Activated CD4-positive, CD25-positive, alpha-beta regulatory T cell treated with anti-CD3 and anti-CD28 coated beads, Interleukin-2, amount 50 U/mL, for 16 hours (primary cell): ENCODE results near the gene MSX2.

Experiments
- DNase-seq: peaks from one replicate; pipeline ENCODE4 v3.0.0-alpha.2; 2020; ENCODE audit warnings: low read depth, low spot score

MSX2 gene

DNA sequence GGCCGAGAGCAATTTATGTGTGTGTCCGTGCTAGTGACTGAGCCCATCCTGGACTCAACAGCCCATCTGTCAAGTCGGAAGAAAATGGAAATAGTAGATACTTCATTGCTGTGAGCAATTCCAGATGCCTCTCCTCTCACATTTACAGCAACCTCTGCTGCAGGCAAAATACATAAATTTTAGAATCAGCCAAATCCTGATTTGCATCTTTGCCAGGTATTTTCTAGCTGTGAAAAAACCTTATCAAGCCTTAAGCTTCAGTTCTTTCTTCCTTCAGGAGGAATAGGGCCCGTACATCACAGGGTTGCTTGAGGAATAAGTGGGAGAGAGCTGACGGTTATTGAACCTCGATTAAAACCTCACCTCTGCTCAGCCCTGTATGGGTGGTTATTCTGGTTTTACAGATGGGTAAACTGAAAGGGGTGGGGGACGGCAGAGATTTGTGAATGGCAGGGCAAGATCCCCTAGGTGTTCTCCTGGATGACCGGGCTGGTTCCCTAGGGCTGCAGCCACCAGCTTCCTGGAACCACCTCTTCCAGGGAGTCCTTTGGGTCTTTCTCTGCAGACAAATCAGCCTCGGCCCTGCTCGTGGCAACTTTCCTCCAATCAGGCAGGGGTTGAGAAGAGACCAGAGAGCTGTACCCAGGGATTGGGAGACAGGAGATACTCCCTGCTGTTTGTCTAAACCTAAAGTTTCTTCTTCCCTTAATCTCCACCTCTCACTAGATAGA is 5.3 kb upstream of the MSX2 start:
- no peak for DNase-seq

DNA sequence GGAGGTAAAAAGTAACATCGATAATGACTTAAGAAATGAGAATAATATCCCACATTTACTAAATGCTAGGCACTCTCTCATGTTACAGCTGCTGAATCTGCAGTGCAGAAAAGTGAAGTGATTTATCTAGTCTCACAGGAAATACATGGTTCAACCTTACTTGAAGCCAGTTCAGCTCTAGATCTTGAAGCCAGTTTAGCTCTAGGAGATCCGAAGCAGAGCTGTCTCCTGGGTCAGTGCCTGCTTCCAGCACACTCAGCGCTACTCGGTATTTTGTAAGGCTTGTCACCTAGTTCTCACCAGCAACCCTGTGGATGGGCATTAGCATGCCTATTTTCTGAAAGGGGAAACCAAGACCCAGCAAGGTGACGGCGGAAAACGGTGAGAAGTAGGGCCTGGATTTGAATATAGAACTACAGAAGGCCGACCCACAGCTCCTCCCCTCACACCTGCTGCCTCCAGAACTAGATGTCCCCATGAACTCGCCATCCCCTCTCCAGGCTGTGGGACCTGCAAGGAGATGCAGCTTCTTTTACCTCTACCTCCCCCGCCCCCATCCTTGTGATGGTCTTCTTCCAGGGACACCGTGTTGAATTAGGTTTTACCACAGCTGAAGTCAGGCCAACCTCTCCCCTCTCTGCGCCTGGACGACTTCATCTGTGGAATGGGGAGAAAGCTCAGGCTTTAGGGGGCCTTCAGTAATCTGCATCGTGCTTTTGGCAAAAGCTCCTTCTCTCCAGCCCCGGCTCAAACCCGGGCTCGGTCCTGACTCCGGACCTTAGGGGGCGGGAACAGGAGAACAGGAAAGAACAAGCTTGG is 4.4 kb upstream of the MSX2 start:
- DNase-seq: no peak

DNA sequence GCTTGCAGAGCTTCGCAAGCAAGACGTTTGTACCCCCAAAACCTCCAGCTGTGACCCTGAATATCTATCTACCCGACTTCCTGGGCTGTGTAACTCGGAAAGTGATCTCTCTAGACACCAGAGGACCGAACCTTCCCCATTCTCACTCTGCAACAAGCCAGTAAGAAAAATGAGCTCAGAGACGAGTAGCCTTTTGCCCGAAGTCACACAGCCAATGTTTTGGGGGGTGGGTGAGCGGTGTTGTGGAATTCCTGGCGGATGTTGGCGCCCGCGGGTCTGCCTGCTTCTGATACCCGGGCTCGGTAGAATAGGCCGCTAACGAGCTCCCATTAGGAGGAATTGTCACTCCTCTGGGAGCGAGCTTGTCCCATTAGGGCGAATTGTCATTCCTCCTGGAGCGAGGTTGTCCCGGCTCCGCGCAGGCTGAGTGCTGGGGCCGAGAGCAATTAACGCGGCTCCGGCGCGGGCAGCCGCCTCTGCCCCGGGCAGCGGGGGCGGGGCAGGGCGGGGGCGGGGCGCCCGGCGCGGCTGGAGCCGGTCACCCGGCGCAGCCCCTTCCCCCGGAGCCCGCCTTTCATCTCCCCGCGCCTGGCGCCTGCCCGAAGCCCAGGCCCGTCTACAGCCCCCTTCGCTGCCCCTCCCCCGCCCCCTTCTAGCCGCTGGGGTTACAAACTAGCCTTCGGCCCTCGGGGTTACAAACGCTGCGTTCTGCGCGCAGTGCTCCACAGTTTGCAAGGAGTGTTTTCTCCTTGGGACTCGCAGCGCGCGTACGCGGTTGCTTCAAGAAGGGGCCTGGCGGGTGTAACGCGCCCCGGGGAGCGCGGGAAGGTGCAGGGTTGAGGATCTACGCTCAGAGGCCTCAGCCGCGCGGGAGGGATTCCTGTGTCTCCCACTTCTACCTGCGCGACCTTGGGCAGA is 3.5 kb upstream of the MSX2 start:
- no peak for DNase-seq

DNA sequence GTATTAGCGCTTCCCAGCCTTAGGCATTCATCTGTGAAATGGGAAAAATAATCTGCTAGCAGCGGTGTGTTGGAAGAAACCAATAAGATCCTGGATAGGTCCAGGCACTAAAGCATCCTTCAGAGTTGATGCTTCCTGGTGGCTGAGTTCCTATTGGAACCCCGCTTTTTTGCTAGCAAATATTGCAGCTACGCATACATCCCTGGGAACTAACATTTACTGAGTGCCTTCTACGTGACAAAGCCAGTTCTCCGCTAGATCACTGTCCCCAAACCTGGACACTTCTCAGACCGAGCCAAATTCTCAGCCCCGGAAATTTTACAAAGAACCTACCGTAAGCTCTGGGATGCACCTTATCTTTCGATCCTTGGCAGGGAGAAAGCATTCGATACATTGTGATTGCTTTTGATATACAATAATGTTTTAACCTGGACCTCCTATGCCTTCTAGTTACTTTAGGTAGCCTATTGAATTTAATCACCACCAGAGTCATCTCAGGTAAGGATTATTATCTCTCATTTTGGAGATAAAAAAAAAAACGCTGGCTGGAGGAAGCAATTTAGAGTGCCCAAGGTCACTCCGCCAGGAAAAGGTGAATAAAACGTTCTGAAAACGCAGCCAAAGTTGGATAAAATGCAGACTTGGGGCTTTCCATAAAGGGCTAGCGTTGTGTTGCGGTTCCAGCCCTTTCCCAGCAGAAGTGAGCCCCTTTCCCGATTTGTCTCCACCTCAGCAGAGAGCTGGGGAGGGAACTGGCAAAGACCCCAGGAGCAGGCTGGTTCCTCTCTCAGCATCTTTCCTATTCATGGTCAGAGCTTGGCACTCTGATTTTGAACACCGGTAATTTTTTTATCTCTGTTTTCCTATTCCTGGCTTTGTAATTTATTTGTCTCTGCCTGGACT is 2.6 kb upstream of the MSX2 start:
- DNase-seq: no peak

DNA sequence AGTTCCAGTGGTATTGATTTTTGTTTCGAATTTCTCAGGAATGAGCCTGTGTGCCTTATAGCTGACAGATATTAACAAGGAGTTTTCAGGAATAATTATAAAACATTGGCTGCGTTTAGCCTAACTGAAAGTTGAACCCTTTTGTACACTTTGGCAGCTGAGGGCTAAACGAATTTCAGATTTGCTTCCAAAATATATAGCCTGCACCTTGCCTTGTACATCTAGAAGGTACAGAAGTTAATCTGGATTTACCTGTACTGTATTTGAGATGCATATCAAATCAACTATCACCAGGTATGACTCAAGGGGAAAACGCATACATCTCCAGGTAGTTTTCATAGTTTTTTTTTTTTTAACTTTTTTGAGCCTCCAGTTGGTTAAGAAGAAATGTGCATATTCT is 1.9 kb upstream of the MSX2 start:
- DNase-seq: no peak

DNA sequence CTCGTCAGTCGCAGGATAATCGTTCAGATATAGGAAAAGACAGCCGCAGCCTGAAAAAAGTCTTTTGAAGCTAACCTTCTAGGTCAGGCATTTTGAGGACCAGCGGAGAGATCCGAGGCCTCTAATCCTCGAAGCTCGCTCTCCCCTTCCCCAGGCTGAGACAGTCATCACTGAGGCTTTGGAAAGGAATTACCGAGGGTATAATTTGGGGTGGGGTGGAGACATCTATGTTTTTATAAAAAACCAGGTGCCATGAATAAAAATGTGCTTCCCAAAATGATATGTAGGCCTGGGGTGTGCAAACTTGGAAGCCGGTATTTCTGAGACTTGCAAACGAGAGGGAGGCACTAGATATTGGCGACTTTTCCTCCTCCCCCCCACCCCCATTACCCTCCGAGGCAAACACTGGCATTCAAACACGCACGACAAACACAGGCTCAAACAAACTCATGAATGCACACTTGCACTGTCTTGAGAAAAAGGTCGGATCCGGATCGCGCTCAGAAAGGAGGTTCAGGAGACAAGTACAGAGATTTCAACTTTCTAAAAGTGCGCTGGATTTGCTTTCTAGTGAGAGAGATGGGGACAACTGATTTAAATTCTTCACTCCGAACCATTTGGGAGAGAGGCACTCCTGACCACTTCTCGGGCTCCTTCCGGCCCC is 935 bp upstream of the MSX2 start:
- no peak for DNase-seq

DNA sequence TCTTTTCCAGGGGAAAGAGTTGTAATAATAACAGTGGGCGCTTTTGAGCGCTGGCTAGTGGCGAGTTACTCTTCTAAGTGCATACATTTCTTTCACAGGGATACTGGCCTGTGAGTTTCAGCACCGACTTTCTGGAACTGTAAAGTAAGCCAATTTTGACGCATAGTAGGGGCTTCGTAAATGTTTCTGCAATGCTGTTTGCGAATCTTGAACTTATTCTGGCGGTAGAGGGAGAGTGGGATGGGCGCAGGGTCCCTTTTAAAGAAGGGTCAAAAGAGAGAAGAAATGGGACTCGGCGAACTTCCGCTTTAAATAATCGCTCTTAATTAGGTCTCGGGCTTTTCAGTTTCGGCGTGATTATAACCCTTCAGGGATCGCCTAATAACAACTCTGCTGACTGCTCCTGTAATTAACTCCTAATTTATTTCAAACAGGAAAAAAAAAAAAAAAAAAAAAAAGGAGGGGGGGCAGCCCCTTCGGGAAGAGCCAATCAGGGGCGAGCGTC is 351 bp upstream of the MSX2 start:
- no peak for DNase-seq

DNA sequence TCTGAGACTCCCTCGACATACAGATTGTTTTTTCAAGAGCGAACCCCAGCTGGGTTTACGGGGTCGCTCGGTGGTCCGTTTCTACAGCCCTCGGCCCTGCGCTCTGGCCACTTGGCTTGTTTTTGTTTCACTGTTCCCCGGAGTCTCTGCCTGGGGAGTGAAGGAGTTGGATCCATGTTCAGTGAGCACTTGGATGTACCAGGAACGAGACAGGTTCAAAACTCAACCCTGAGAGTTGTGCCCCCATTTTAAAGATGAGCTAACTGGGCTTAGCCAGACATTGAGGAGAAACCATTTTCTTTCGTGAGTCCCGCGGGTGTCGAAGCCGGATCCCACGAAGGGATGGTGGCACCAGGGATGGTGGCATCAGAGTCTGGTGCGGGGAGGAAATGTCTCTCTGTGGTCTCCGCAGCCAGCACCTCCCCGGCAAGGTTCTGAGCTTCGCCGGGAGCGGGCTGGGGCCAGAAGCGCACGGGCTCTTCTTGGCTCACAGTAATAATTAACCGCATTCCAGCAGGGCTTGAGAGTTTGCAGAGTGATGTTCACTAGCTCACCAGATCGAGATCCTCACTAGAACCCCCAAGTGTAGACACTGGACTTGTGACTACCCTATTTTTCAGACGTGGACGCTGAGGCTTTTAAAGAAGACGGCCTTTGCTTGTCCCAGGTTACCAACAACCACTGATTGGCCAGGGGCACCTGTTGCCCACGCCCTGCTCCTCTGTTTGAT is 1.0 kb downstream of the MSX2 start:
- no peak for DNase-seq

DNA sequence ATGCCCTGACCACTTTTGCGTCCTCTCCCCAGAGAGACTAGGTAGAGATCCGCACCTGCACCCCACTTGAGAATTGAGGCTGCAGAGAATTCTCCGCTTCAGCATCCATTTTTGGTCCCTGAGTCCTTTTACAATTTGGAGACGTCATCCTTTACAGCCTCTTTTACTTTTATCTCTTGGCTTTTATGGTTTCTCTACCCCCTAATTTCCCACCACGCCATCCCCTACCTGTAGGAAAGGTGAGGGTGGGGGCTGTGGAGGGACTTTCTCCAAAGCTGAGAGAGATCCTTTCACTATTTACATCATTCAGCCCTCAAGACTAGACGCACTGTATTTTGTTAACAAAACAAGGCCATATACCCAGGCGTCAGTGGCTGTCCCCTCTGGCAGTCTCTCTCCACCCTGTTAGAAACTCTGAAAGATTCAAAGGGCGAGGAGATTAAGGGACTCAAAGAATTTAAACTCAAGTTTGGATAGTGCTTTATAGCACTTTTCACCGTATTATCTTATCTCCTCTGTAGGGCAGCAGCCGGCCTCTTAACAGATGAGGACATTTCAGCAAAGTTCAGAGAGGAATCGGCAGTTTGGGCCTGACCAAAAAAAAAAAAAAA is 1.7 kb downstream of the MSX2 start:
- no peak for DNase-seq

DNA sequence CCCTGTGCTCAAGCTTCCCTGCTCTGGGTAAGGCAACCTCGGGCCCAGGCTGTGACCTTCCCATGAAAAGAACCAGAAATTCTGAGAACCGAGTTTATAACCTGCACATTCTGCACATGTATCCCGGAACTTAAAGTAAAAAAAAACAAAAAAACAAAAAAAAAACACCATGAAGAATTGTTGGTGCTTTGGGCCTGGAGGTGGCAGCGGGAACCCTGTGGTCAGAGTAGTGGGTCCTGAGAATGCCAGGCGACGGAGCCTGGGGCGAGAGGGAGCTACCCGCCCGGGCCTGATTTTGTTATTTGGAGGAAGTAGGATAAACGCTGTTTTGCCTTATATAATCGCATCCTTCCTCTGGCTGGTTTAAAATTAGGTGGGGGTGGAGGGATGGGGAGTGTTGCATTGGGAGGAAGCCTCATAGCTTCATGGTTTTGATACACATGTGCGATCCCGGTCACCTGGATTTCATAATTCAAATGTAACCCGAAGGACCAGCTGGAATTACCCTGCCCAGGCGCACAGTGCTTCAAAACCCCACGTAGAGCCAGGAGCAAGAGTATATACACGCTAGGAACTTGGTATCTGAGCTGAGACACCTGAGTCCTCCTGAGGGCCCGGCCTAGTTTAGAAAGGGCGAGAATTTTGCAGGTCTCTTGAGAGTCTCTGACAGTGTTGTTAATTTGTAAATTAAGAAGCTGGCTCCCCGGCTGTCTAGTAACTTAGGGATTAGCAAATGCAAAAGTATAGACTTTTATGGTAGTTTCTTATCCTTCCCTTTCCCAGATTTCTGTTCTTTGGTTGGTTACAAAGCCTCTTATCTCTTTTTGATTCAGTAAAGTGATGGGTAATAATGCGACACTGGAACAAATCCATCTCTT is 2.8 kb downstream of the MSX2 start:
- no peak for DNase-seq

DNA sequence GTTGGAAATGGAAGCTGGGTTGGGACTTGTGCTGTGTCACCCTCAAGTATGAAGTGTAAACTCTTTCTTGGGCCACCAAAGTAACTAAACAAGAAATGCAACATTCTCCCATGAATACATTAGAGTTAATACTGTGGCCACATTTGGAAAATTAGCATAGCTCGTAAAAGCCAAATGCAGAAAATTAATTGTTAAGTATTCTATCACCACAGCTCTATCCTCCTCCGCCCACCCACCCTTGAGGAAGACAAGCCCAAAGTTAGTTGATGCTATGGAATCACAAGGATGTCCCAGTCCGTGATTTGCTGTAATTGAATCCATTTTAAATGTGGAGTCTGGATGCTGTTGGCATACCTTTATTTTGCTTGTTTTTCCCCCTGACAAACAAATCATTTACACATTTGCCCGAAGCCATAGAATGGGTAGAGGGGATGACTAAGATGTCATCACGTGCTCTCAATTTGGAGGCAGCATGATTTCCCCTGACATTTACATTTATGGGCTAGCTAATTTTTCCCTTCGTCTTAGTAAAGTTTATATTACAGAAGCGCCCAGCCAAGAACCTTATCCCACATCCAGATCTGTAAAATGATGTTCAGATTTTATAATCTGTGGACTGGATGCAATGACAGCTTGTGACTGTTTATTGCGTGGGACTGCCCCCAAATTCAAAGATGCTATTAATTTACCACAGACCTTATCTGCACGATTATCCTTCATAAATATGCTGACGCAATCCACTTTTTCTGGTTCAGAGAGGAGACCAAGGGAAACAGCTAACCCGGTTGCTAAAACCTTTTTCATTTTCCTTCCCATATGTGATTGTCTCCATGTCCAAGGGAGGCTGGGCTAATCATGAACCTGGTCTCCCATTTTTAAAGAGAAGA is 3.7 kb downstream of the MSX2 start:
- DNase-seq: no peak

DNA sequence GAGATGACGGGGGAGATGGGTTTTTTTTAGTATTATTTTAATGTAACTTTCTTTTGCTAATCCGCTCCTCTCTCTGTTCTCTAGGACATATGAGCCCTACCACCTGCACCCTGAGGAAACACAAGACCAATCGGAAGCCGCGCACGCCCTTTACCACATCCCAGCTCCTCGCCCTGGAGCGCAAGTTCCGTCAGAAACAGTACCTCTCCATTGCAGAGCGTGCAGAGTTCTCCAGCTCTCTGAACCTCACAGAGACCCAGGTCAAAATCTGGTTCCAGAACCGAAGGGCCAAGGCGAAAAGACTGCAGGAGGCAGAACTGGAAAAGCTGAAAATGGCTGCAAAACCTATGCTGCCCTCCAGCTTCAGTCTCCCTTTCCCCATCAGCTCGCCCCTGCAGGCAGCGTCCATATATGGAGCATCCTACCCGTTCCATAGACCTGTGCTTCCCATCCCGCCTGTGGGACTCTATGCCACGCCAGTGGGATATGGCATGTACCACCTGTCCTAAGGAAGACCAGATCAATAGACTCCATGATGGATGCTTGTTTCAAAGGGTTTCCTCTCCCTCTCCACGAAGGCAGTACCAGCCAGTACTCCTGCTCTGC is 4.8 kb downstream of the MSX2 start:
- DNase-seq: no peak

DNA sequence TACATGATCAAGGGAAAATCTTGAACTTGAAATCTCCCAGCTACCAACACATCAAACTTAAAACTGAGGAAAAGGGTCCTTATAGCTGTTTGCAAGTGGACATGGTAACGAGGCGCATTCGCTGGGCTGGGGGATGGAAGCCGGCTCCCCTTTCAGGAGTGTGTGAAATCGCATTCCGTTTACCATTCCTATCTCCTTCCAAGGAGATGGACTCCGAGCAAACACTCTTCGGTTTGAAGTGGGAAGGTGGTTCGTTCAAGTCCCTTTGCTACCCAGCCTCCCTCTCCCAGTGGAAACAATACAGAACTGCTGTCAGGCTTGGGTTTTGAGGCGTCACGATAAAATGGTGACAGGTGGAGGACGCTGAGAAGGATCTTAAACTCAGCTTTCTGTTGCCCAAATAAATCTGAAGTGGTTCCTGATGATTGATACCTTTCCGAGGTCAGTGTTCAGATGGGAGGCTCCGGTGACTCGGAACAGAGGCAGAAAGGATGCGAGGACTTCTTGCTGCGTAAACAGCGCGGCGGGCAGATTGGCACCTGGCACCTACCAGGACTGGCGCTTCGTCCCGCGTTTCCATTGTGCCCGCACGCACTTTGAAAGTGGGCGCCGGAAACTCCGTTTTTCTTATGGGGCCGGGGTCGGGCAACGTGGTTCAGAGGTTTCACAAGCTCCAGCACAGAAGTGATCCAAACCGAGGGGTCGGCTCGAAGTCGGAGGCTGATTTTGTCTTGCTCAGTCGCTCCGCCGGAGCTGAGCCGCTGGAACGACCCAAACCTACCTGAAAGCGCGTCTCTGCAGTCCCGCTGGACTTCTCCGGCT is 7.0 kb downstream of the MSX2 start:
- no peak for DNase-seq

DNA sequence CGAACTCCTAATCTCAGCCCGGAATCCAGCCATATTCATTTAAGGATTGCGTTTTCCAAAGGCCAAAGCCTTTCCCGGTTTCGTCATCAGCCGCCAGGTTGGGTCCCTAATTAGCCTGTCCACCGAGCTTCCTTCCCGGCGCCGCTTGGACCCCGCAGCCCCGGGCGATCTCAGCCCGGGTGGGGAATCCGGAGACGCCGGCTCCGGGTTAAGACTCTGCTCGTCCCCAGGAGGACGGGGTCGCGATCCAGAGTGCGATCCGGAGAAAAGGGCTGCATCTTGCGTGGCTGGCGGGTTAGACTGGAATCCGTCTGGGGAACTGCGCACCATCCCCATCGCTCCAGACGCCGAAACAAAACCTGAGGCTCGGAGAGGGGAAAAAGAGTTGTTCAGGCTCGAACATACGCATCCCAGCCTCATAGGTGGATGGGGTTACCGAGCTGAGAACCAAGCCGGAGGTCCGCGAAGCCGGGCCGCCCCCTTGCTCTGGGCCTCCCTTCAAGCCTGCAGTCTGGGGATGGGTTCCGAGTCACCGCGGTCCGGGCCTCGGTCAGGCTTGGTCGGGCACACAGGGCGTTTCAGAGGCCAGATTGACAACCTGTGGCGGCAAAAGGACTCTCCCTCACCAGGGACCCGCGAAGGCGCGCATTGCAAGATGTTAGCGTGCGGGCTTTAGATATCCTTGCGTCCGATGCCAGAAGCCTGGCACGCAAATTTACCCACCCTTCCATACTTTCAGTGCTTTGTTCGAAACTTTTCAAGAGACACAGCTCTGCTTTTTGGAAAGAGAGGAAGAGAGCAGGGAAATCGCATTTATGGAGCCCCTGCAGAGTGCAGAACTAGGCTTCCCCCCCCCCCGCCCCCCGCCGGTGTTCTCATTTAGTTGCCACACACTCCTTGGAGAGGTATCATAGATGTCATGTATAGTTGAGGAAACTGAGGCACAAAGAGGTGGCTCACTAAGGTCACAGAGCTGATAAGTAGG is 7.9 kb downstream of the MSX2 start:
- no peak for DNase-seq
